A549 (cell line): ENCODE results near the gene LDLRAD1. TPM values are rescaled to one million over a fixed set of nuclear protein-coding genes. Genes with fewer than 3 reads are reported as not detected.

ENCODE experiments used
- ATAC-seq, 2 experiments: fragments of 200-7000 bp in 1 of 2; fragments of >200 bp in 1 of 2; cut with Nextera tagmentation in 1 of 2; cut with Tn5 transposase in 1 of 2; 3 replicates each; pipeline versions ENCODE4 v1.8.0 to v1.9.1; 2018 to 2020; ENCODE audit warnings: mild to moderate bottlenecking in 1 of 2, moderate library complexity in 1 of 2
- CTCF ChIA-PET: fragments of 300-600 bp; sonication (Branson Sonifier 250); formaldehyde crosslinking; extraction: SDS; loops from one replicate; lab custom pipeline; 2021; ENCODE audit warnings: antibody characterized with exemption, inconsistent platforms; lab: Yijun Ruan, JAX
- POLR2A ChIA-PET: fragments of 350-600 bp; formaldehyde crosslinking; extraction: SDS; loops from one replicate; lab custom pipeline; 2021; ENCODE audit warnings: antibody characterized with exemption, inconsistent platforms; lab: Yijun Ruan, JAX
- DNase-seq, 2 experiments: peaks; one replicate each; pipeline versions ENCODE4 v3.0.0 to v3.0.0-alpha.2; 2011 to 2016; ENCODE audit warnings: low read depth in 1 of 2, low spot score in 1 of 2
- FAIRE-seq: peaks from 2 replicates; lab custom pipeline; 2011; peaks lifted over from hg19 to GRCh38; lab: Jason Lieb, UNC
- H3K27ac ChIP-seq, 2 experiments: fragments of >200 bp; sonication (Bioruptor Twin); formaldehyde crosslinking; 3 replicates each; pipeline ENCODE4 v1.5.1; 2016 to 2017
- H3K4me1 ChIP-seq: fragments of >200 bp; sonication (Bioruptor Twin); formaldehyde crosslinking; 3 replicates; pipeline ENCODE4 v1.6.1; 2016
- H3K4me2 ChIP-seq: fragments of >200 bp; sonication (Bioruptor Twin); formaldehyde crosslinking; 3 replicates; pipeline ENCODE4 v1.6.1; 2016
- H3K4me3 ChIP-seq: fragments of >200 bp; sonication (Bioruptor Twin); formaldehyde crosslinking; 3 replicates; pipeline ENCODE4 v1.5.1; 2016
- H3K9me3 ChIP-seq: fragments of >200 bp; sonication (Bioruptor Twin); formaldehyde crosslinking; 3 replicates; pipeline ENCODE4 v1.6.1; 2016
- BHLHE40 ChIP-seq: IDR thresholded peaks from 2 replicates; pipeline ENCODE4 v1.6.1; 2012; ENCODE audit warnings: low read depth, low read length, inconsistent platforms
- CBX2 ChIP-seq: fragments of 200-600 bp; sonication (generic); IDR thresholded peaks from 2 replicates; pipeline ENCODE4 v1.6.1; 2016; ENCODE audit warnings: low read depth, mild to moderate bottlenecking, borderline replicate concordance
- CHD2 ChIP-seq: fragments of 150-350 bp; IDR thresholded peaks from 2 replicates; pipeline ENCODE4 v1.6.1; 2014; ENCODE audit warnings: low read length; ENCODE audit not compliant: partially characterized antibody
- ESRRA ChIP-seq: fragments of 150-350 bp; IDR thresholded peaks from 2 replicates; pipeline ENCODE4 v1.6.1; 2014; ENCODE audit warnings: mild to moderate bottlenecking, low read length, borderline replicate concordance
- FOSL2 ChIP-seq, 2 experiments: fragments of 450-650 bp in 1 of 2; fragments of >200 bp in 1 of 2; sonication (Bioruptor Twin) in 1 of 2; formaldehyde crosslinking; IDR thresholded peaks; 2 replicates each; pipeline versions ENCODE4 v1.5.0 to v1.6.1; 2016 to 2020; ENCODE audit warnings: mild to moderate bottlenecking in 1 of 2, moderate library complexity in 1 of 2
- FOXS1 ChIP-seq: fragments of 250-450 bp; sonication (Bioruptor Pico); IDR thresholded peaks from 2 replicates; pipeline ENCODE4 v1.5.0; 2020; ENCODE audit warnings: mild to moderate bottlenecking, moderate library complexity
- HOXB13 ChIP-seq: fragments of 250-450 bp; sonication (Bioruptor Pico); IDR thresholded peaks from 2 replicates; pipeline ENCODE4 v1.5.0; 2020; ENCODE audit warnings: low read depth, mild to moderate bottlenecking, moderate library complexity
- JUNB ChIP-seq: fragments of >200 bp; sonication (Bioruptor Twin); formaldehyde crosslinking; IDR thresholded peaks from 2 replicates; pipeline ENCODE4 v1.6.1; 2016
- KDM1A ChIP-seq: fragments of 200-600 bp; sonication (generic); IDR thresholded peaks from 2 replicates; pipeline ENCODE4 v1.6.1; 2016; ENCODE audit warnings: low read depth, mild to moderate bottlenecking
- KDM5A ChIP-seq: fragments of 200-600 bp; sonication (generic); IDR thresholded peaks from 2 replicates; pipeline ENCODE4 v1.6.1; 2016; ENCODE audit warnings: antibody characterized with exemption, mild to moderate bottlenecking
- MAFK ChIP-seq: fragments of 450-650 bp; IDR thresholded peaks from 2 replicates; pipeline ENCODE4 v1.6.1; 2014; ENCODE audit not compliant: partially characterized antibody
- MAZ ChIP-seq: fragments of 150-350 bp; IDR thresholded peaks from 2 replicates; pipeline ENCODE4 v1.6.1; 2014; ENCODE audit warnings: antibody characterized with exemption, low read depth, low read length, borderline replicate concordance
- MYC ChIP-seq: IDR thresholded peaks from 2 replicates; pipeline ENCODE4 v1.6.1; 2012; ENCODE audit warnings: mild to moderate bottlenecking, inconsistent platforms, low read length, improper control_type of control experiment, borderline replicate concordance
- NPAS2 ChIP-seq: fragments of 250-450 bp; sonication (Bioruptor Pico); IDR thresholded peaks from 2 replicates; pipeline ENCODE4 v1.8.0; 2022; ENCODE audit warnings: mild to moderate bottlenecking, moderate library complexity, borderline replicate concordance
- NR3C1 ChIP-seq: fragments of >200 bp; sonication (Bioruptor Twin); formaldehyde crosslinking; IDR thresholded peaks from 3 replicates; pipeline ENCODE4 v1.6.1; 2017
- PBX3 ChIP-seq: IDR thresholded peaks from 2 replicates; pipeline ENCODE4 v1.6.1; 2012
- PHF8 ChIP-seq: fragments of 200-600 bp; sonication (generic); IDR thresholded peaks from 2 replicates; pipeline ENCODE4 v1.6.1; 2016; ENCODE audit warnings: low read depth, mild to moderate bottlenecking, antibody characterized with exemption, moderate library complexity, borderline replicate concordance
- POLR2AphosphoS2 ChIP-seq: conservative IDR thresholded peaks from 2 replicates; pipeline ENCODE4 v1.6.1; 2012; ENCODE audit warnings: low read length, improper control_type of control experiment, inconsistent platforms
- RAD21 ChIP-seq, 2 experiments: fragments of >200 bp in 1 of 2; sonication (Bioruptor Twin) in 1 of 2; formaldehyde crosslinking in 1 of 2; IDR thresholded peaks in 1 of 2; conservative IDR thresholded peaks in 1 of 2; 2 replicates in 1 of 2; 3 replicates in 1 of 2; pipeline ENCODE4 v1.6.1; 2012 to 2018; ENCODE audit warnings: inconsistent platforms in 1 of 2
- RCOR1 ChIP-seq: fragments of 150-350 bp; IDR thresholded peaks from 2 replicates; pipeline ENCODE4 v1.6.1; 2014; ENCODE audit warnings: antibody characterized with exemption, low read length, low read depth
- RNF2 ChIP-seq: fragments of 200-600 bp; sonication (generic); IDR thresholded peaks from 2 replicates; pipeline ENCODE4 v1.6.1; 2016; ENCODE audit warnings: low read depth, mild to moderate bottlenecking, antibody characterized with exemption, moderate library complexity, borderline replicate concordance
- SMC3 ChIP-seq: fragments of >200 bp; sonication (Bioruptor Twin); formaldehyde crosslinking; IDR thresholded peaks from 3 replicates; pipeline ENCODE4 v1.6.1; 2018; ENCODE audit warnings: inconsistent platforms
- SREBF2 ChIP-seq: fragments of 450-650 bp; IDR thresholded peaks from 2 replicates; pipeline ENCODE4 v1.6.1; 2014; ENCODE audit warnings: mild to moderate bottlenecking, moderate library complexity
- ZC3H11A ChIP-seq: fragments of 450-650 bp; IDR thresholded peaks from 2 replicates; pipeline ENCODE4 v1.6.1; 2014; ENCODE audit warnings: antibody characterized with exemption, mild to moderate bottlenecking
- ZFP36 ChIP-seq: fragments of 450-650 bp; IDR thresholded peaks from 2 replicates; pipeline ENCODE4 v1.6.1; 2014; ENCODE audit warnings: borderline replicate concordance; ENCODE audit not compliant: partially characterized antibody
- WGBS: methylation state at CpG from one replicate; pipeline ENCODE4 v1.1.6; 2017; ENCODE audit errors: missing lambda C conversion rate; 5-methylcytosine and 5-hydroxymethylcytosine counted together
- polyA plus RNA-seq, 4 experiments: library from polyadenylated mRNA; depleted of rRNA in 3 of 4; stranded (reverse); fragments of >200 nt; fragmentation: RNase III in 1 of 4; extraction: RNeasy Plus Mini Kit Qiagen cat#74134 plus additional on column Dnase treatment in 1 of 4; gene quantifications; 2 replicates in 3 of 4; 3 replicates in 1 of 4; pipeline ENCODE4 v1.2.3, GENCODE V29; 2011 to 2017
- TF ChIP-seq, protein P1 (sequence below): fragments of >200 bp; sonication (Bioruptor Twin); formaldehyde crosslinking; IDR thresholded peaks from 3 replicates; pipeline ENCODE4 v1.6.1; 2016
- TF ChIP-seq, protein P2 (sequence below): fragments of 450-650 bp; IDR thresholded peaks from 2 replicates; pipeline ENCODE4 v1.6.1; 2014; ENCODE audit warnings: antibody characterized with exemption
- TF ChIP-seq, protein P3 (sequence below): IDR thresholded peaks from 2 replicates; pipeline ENCODE4 v1.6.1; 2012; ENCODE audit warnings: low read depth, borderline replicate concordance

Gene LDLRAD1
- polyA plus RNA-seq, 2 of the 4 experiments (the other 2 are of a cell fraction) = 0.06 TPM; not detected in 1

DNA sequence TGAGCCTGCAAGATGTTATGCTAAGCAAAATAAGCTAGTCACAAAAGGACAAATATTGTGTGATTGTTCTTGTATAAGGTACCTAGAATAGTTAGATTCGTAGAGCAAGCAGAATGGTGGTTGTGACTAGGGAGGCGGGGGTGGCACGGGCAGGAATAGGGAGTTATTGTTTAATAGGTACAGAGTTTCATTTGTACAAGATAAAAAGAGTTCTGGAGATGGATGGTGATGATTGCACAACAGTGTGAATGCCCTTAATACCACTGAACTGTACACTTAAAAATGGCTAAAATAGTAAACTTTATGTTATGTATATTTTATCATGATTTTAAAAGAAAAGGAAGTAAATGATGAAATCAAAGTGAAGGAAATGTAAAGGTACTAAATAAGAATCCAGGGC is 51.2 kb downstream of the LDLRAD1 start:
- ATAC-seq = no peak
- DNase-seq = no peak
- no peak overlapping the region for H3K27ac ChIP-seq
- no peak overlapping the region for H3K4me3 ChIP-seq
- H3K4me1 ChIP-seq = peaks cover 18% of the 10 kb centered on the region
- TF ChIP-seq PHF8 (no peak), JUNB (no peak)
- no peak overlapping the region for H3K4me2 ChIP-seq
- 77% methylated on average over 3 of the region's 3 CpGs for WGBS
- CTCF ChIA-PET = interaction anchor here (0.6 to 1.4 kb wide), 3 partner anchors 17 to 88 kb away, joined by 3 read pairs; no protein-coding TSS in a partner anchor
- POLR2A ChIA-PET = no interaction called here
- no peak for FAIRE-seq
- no peaks in the 10 kb centered on the region for H3K9me3 ChIP-seq

- Histone ChIP-seq H3K4me2 (no peak overlapping the region), H3K4me3 (no peak overlapping the region), H3K9me3 (no peaks in the 10 kb centered on the region), H3K27ac (no peak overlapping the region), H3K4me1 (peaks cover 18% of the 10 kb centered on the region)
- TF ChIP-seq SREBF2 (no peak), NPAS2 (CRISPR knock-in tag) (no peak), ESRRA (no peak), KDM5A (no peak), RAD21 (conservative IDR thresholded peaks at IDR 0.05 in 1 of 2, IDR thresholded peaks at IDR 0.05 in 1 of 2) (no peak), FOSL2 (IDR thresholded peaks at IDR 0.05) (no peak), FOSL2 (CRISPR knock-in tag; IDR thresholded peaks at IDR 0.05) (no peak), SMC3 (no peak), CBX2 (no peak), FOXS1 (no peak), RCOR1 (no peak), MYC (no peak), JUNB (no peak), KDM1A (no peak), HOXB13 (CRISPR knock-in tag) (no peak), BHLHE40 (no peak), NR3C1 (no peak), RNF2 (no peak), MAFK (no peak)
- TF ChIP-seq, protein P1, sequence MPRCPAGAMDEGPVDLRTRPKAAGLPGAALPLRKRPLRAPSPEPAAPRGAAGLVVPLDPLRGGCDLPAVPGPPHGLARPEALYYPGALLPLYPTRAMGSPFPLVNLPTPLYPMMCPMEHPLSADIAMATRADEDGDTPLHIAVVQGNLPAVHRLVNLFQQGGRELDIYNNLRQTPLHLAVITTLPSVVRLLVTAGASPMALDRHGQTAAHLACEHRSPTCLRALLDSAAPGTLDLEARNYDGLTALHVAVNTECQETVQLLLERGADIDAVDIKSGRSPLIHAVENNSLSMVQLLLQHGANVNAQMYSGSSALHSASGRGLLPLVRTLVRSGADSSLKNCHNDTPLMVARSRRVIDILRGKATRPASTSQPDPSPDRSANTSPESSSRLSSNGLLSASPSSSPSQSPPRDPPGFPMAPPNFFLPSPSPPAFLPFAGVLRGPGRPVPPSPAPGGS = no peak
- TF ChIP-seq, protein P2, sequence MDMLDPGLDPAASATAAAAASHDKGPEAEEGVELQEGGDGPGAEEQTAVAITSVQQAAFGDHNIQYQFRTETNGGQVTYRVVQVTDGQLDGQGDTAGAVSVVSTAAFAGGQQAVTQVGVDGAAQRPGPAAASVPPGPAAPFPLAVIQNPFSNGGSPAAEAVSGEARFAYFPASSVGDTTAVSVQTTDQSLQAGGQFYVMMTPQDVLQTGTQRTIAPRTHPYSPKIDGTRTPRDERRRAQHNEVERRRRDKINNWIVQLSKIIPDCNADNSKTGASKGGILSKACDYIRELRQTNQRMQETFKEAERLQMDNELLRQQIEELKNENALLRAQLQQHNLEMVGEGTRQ = no peak
- ChIA-PET POLR2A (no interaction called here), CTCF (interaction anchor here (6.4 kb wide), 1 partner anchor 14 kb away, joined by 45 read pairs; no protein-coding TSS in a partner anchor)
- FAIRE-seq (no peak), ATAC-seq (no peak), DNase-seq (no peak)
- WGBS = 86% methylated on average over 5 of the region's 5 CpGs
These were observed 53.9 kb downstream of the LDLRAD1 start for GRCh38 chr1:53964109-53964508.

- no peak overlapping the region for H3K4me2 ChIP-seq
- CTCF ChIA-PET = interaction anchor here (6.4 kb wide), 1 partner anchor 14 kb away, joined by 45 read pairs; no protein-coding TSS in a partner anchor
- TF ChIP-seq PHF8 (no peak), PBX3 (no peak), ZC3H11A (no peak), CHD2 (no peak), CBX2 (no peak), POLR2AphosphoS2 (no peak), MAZ (no peak), ZFP36 (no peak), FOSL2 (IDR thresholded peaks at IDR 0.05) (no peak), FOSL2 (CRISPR knock-in tag; IDR thresholded peaks at IDR 0.05) (no peak)
- TF ChIP-seq, protein P2 = no peak
- TF ChIP-seq, protein P3, sequence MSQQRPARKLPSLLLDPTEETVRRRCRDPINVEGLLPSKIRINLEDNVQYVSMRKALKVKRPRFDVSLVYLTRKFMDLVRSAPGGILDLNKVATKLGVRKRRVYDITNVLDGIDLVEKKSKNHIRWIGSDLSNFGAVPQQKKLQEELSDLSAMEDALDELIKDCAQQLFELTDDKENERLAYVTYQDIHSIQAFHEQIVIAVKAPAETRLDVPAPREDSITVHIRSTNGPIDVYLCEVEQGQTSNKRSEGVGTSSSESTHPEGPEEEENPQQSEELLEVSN = no peak
- TF ChIP-seq, all 56 proteins: peak for 0
- Histone ChIP-seq H3K9me3 (no peaks in the 10 kb centered on the region), H3K4me3 (no peak overlapping the region), H3K27ac (no peak overlapping the region), H3K4me1 (peaks cover 17% of the 10 kb centered on the region)
- POLR2A ChIA-PET = no interaction called here
- no peak for FAIRE-seq
- WGBS = 91% methylated on average over 4 of the region's 4 CpGs
- no peak for DNase-seq
- ATAC-seq = no peak
These were observed 54.5 kb downstream of the LDLRAD1 start for GRCh38 chr1:53963460-53963859.
